Measurements from ENCODE around the gene OGDHL. TPM values are rescaled to one million over a fixed set of nuclear protein-coding genes. Genes with fewer than 3 reads are reported as not detected.
"Not testable (repeated sequence)": the region's sequence is repeated elsewhere in the genome, so short reads cannot be mapped to it uniquely, and the experiment has no call there.

OGDHL gene
- total RNA-seq, 1 donor from 2014 or later, result 6.9 TPM

- DNase-seq (ENCODE audit: low spot score in 2 of 2) (peak in 1 of 2 donors; percentile 2), FAIRE-seq (no peak)
Observed at GRCh38 chr10:49758249-49758930, 3.7 kb downstream of the OGDHL start.

GRCh38 chr10:49756641-49757040 is 5.5 kb downstream of the OGDHL start:
- DNase-seq (ENCODE audit: low spot score in 2 of 2) (peak in 1 of 2 donors; percentile 2), FAIRE-seq (no peak)

- FAIRE-seq (no peak), DNase-seq (ENCODE audit: low spot score in 2 of 2) (no peak)
Observed at GRCh38 chr10:49756031-49756430, 6.1 kb downstream of the OGDHL start.

- DNase-seq (ENCODE audit: low spot score in 2 of 2); FAIRE-seq: not testable (repeated sequence)
Observed at GRCh38 chr10:49754951-49755350, 7.2 kb downstream of the OGDHL start.

DNA sequence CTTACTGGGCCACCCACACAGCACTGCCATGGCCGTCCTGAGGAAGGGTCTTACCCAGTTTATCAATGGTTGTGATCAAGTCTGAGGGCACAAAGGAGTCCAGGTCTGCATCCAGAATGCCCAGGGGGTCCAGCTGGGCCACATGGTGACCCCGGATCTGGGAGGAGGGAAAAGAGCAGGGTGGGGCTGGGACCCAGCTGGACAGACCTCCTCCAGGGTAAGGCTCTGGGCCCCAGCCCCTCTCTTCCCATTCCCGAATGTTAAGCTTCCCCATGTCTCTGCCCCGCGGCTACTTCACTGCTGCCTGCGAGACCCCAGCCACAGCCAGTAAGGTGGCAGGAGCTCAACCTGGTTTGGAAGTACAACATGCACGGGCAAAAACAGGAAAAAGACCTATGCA is 9.5 kb downstream of the OGDHL start:
- DNase-seq (ENCODE audit: low spot score in 2 of 2), result no peak
- FAIRE-seq, result no peak

GRCh38 chr10:49751636-49752510 is 10.2 kb downstream of the OGDHL start:
- DNase-seq (ENCODE audit: low spot score in 2 of 2) (no peak), FAIRE-seq (no peak)

GRCh38 chr10:49751216-49751615 is 10.9 kb downstream of the OGDHL start:
- no peak for FAIRE-seq
- no peak for DNase-seq (ENCODE audit: low spot score in 2 of 2)

DNA sequence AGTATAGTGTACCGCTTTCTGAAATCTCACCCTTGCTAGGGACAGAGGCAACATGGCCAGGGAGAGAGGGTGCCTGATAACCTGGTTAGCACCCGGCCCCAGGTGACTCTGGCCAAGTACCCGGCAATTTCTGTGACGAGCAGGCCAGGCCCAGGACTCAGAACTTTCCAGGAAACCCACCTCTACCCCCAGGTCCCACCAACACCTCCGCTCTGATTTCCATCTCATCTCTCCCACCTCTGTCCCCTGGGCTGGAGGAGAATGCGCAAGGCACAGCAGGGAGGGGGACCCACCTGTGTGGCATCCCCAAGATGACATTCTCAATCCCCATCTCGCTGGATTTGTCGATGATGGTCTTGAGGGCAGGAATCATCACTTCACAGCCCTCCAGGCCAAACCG is 11.6 kb downstream of the OGDHL start:
- FAIRE-seq, result no peak
- DNase-seq (ENCODE audit: low spot score in 2 of 2), result no peak

GRCh38 chr10:49749556-49750491 is 12.3 kb downstream of the OGDHL start:
- FAIRE-seq (no peak), DNase-seq (ENCODE audit: low spot score in 2 of 2) (peak in 1 of 2 donors; percentile 4)

DNA sequence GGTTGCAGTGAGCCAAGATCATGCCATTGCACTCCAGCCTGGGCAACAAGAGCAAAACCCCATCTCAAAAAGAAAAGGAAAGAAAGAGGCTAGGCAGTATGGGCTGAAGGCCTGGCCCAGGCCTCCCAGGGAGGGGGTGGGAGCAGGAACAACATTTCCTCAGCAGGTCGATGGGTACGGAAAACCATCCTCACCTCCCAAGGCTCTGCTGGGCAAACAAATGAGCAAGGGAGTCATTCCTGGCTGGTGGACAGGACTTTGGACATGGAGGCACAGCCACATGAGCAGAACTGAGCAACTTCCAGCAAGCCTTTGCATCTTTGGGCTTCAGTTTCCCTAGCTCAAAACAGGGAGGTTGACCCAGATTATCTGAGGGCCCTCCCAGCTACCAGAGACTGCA is 13.0 kb downstream of the OGDHL start:
- no peak for FAIRE-seq

GRCh38 chr10:49748006-49748405 is 14.1 kb downstream of the OGDHL start:
- no peak for DNase-seq (ENCODE audit: low spot score in 2 of 2)
- FAIRE-seq, result no peak

More for the DNA sequence above, 13.0 kb downstream of the OGDHL start:
- DNase-seq (ENCODE audit: low spot score in 2 of 2), result peak in 1 of 2 donors; percentile 8

DNA sequence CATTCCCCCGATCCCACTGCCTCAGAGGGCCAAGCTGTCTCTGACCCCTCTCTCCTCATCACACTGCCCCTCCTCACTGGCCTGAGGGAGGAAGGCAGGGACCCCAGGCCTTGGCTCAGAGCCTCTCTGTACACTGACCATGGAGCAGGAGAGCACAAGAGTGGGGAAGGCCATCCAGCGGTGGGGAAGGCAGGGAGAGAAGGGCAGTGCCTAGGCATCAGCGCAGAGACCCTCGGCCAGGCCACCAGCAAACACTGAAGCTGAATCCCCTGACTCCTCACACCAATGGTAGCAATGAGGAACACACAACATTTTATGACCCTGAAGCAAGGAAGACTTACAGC is 14.8 kb downstream of the OGDHL start:
- DNase-seq (ENCODE audit: low spot score in 2 of 2) (no peak), FAIRE-seq (no peak)

- DNase-seq (ENCODE audit: low spot score in 2 of 2) (peak in 1 of 2 donors; percentile 5), FAIRE-seq (no peak)
Observed at GRCh38 chr10:49746626-49747302, 15.4 kb downstream of the OGDHL start.

DNA sequence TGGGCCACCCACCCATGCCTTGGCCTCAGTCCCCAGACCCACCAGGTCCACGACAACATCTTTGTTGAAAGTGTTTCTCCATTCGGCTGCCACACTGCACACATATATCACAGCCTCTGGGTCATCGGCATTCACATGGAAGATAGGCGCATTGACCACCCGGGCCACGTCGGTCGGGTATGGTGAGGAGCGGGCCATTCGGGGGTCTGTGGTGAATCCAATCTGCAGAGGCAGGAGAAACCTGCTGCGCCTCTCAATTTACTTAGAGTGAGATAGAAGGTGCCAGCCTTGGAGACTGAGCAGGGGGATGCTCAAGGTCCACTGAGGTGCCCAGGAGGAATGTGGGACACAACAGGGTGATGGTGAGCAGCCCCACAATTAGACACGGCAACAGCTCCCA is 16.4 kb downstream of the OGDHL start:
- FAIRE-seq (no peak), DNase-seq (ENCODE audit: low spot score in 2 of 2) (no peak)

- DNase-seq (ENCODE audit: low spot score in 2 of 2) (no peak), FAIRE-seq (no peak)
Observed at GRCh38 chr10:49744924-49745605, 17.1 kb downstream of the OGDHL start.

GRCh38 chr10:49744091-49744685 is 17.9 kb downstream of the OGDHL start:
- FAIRE-seq (no peak), DNase-seq (ENCODE audit: low spot score in 2 of 2) (no peak)

DNA sequence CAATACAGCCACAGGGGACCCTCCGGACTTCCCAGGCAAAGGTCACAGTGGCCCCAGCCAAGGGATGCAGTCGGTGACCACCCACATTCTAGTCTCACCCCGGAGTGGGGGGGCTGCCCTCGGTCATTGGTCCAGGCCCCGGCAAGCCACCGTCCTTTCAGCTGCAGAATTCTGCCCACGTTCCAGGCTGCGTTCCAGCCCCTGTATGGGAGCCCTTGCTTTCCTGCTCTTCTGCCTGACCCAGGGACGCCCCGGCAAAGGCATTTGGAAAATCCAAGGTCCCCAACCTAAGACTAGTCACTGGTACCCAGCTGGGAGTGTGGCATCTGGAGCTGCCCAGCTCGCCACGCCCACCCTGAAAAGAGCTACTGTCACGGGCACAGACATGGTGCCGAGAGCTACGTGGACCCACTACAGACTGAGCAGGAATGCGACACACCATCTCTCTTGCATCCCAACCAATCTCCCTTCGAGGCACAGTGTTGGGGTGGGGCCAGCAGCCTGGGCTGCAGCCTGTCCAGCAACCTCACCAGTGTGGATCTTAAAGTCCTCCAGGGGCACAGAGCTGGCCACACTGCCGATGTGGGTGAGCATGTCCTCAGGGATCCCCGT is 18.6 kb downstream of the OGDHL start:
- FAIRE-seq, result no peak
- no peak for DNase-seq (ENCODE audit: low spot score in 2 of 2)

DNA sequence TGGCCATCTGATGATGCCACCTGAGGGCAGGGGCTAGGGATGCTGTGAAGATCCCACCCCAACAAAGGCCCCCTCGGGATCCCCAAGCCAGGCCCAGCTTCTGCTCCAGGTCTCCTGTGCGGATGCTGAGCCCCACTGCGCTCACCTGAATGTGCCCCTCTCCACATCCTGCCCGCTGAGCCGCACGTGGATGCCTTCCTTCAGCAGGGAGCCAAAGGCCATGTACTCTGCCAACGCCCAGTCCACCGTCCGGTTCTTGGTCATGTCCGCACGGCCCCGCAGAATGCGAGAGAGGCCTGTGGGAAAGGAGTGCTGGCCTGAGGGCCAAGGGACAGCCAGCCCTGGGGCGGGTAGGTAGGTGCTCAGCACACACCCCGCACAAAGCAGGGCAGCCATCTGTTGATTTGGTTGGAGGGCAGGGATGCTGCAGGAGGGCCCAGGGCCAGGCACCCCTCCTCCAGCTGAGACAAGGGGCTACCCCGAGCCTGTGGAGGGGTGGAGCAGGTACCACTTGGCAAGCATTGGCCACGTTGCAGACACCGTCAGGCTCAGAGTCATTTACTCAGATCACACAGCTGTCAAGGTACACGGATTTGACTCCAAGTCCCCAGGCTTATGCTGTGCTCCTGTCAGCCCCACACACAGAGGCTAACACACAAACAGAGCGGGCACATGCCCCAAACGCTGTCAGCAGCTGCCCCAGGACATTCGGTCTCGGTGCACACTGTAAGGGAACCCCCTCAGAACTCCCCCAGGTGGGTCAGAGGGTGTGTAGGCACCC is 19.2 kb downstream of the OGDHL start:
- FAIRE-seq (no peak), DNase-seq (ENCODE audit: low spot score in 2 of 2) (no peak)

All from frontal cortex (tissue), 4 donors.